ENCODE data around the gene RPSA.

DNA sequence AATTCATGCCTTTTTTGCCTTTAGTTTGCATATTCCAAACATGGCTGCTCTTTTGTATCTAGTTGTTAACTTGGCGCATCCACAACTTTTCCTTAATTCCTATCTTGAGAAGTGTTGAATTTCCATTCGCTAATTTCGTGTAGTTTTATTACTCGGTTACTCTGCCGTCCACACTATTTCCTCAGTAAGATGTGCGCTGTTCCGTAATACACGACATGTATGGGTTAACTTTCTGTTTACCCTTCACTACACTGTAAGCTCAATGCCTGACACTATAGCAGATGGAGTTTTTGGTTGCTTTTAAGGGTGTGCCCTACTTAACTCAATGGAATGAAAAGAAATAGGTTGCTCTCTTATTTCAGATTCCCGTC is 724 bp downstream of the RPSA start:
- TF ChIP-seq, protein P1, sequence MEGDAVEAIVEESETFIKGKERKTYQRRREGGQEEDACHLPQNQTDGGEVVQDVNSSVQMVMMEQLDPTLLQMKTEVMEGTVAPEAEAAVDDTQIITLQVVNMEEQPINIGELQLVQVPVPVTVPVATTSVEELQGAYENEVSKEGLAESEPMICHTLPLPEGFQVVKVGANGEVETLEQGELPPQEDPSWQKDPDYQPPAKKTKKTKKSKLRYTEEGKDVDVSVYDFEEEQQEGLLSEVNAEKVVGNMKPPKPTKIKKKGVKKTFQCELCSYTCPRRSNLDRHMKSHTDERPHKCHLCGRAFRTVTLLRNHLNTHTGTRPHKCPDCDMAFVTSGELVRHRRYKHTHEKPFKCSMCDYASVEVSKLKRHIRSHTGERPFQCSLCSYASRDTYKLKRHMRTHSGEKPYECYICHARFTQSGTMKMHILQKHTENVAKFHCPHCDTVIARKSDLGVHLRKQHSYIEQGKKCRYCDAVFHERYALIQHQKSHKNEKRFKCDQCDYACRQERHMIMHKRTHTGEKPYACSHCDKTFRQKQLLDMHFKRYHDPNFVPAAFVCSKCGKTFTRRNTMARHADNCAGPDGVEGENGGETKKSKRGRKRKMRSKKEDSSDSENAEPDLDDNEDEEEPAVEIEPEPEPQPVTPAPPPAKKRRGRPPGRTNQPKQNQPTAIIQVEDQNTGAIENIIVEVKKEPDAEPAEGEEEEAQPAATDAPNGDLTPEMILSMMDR (conservative IDR thresholded peaks at IDR 0.05; ENCODE audit: low read length): no peak
- TF ChIP-seq EZH2phosphoT487 (IDR thresholded peaks at IDR 0.05; ENCODE audit: borderline replicate concordance): no peak
